Glomerular visceral epithelial cell (primary cell): ENCODE results near the gene NT5C1A.

Source experiments
- DNase-seq: peaks from one replicate; pipeline ENCODE4 v3.0.0-alpha.2; 2016; ENCODE audit errors: extremely low spot score

NT5C1A gene

DNA sequence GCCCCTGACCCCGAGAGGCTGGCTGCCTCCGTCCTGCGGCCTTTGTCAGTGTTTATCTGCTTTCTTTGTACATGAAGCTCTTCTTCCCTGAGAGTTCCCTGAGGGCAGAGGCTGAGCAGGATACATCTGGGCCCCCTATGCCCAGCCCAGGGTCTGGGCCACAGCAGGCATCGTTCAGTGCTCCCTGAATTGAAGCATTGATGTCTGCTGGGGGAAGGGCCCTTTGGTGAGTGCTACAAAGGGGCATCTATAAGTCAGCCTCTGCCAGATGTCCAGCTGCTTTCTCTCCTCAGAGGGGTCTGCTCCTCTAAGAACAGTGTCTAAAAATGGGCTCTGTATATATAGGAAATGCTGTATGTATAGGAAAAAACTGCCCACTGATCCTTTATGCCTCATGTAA, 34.5 kb downstream of the NT5C1A start:
- no peak for DNase-seq

DNA sequence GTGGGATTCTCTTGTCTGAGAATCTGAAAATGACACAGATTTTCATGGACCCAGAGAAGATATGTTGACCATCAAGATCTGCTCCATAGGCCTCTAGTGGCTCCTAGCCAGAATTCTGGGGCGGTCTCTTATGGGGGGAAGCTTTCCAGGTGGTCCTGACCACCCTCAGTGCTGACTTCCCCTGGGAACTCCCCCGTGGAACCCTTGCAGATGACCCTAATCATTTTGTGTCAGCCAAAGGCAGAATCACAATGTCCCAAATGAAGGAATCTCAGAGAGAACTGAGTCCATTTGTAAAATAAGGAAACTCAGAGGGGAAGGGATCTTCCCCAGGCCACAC, 36.1 kb downstream of the NT5C1A start:
- no peak for DNase-seq

DNA sequence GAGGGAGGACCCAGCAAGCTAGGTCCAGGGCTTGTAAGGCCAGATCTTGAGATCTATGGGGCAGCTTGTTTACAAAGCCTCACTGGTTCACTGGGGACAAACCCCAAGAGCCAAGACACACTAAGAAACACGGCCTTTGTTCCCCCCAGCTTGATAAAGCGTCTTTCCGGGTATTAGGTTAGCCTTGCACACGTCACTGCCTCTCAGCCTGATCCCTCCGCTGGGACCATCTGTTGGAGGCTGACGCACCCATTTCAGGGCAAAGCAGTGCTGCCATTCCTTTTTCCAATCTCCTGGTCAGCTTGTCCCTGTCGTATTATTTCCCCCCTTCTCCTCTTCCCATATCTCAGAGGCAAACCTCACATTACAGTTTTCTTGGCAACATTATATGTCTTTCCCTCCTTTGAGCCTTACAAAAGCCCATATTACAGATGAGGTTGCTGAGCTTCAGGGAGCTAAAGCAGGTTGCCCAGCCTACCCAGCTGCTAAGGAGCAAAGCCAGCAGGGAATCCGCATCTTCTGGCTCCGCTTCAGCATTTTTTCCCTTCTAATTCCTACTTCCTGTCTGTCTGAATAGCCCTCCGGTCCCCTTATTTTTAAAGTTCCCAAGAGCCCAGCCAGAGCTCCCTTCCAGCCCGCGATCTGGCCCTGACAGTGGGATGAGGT, 36.6 kb downstream of the NT5C1A start:
- DNase-seq = no peak

DNA sequence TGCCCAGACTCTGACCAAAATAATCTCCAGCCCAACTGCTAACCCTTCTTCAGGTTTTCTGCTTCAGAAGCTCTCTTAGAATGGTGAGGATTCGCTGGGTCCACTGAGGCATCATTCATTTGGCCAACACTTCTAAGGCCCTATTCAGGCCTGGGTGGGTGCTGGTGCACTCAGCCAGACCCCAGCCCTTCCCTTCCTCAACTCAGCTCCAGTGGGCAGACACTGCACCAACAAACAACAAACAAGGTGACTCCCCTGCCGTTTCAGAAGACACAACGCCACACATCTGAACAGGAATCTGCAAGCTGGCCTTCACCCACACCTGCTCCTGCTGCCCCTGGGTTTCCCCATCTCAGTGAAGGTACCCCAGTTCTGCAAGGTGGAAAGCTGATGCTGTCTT, 38.5 kb downstream of the NT5C1A start:
- DNase-seq = no peak

DNA sequence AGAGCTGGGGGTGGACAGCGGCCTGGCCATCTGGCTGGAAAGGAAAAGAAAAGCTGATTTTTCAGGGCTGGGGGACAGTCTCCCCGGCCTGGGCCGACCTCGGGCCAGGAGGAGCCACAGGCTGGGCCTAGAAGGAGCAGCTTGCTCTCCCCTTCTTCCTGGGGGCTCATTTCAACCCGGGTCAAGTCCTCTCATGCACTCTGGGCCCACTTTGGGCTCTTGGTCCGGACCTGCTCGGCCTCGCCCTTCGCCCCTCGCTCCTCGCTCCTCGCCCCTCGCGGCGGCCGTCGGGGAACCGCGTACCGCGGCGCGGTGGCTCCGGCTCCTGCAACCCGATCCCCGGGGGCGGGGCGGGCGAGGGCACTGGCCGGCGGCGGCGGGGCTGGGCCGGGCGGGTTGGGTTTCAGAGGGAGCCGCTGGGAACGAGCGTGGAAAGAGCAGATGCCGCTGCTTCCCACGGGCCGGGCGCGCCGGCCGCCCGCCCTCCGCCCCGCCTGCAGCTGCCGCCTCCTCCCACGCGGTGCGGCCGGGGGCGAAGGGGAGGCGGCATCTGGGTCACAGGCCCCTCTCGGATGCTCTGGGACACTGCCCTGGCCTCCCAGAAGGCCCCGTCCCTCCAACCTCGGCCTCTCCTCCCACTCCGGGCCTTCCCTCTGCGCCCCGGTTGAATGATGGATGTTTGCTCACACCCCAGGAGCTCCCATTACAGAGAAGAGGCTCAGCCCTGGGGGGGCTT, 39.1 kb downstream of the NT5C1A start:
- DNase-seq = peak; percentile 17

DNA sequence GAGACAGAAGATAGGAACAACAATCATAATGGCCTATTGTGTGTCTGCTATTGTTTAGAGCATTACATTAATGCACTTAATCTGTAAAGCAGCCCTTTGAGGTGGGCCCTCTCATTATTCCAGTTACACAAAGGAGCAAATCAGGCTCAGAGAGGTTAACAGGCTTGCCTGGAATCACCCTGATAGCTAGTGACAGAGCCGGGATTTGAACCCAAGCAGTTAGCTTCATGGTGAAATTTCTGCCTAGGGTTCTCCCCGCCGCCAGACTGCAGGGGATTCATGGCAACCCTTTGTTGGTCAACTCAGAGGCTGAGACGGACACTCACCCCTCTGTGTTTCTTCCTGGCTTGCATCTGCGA, 39.6 kb downstream of the NT5C1A start:
- no peak for DNase-seq

DNA sequence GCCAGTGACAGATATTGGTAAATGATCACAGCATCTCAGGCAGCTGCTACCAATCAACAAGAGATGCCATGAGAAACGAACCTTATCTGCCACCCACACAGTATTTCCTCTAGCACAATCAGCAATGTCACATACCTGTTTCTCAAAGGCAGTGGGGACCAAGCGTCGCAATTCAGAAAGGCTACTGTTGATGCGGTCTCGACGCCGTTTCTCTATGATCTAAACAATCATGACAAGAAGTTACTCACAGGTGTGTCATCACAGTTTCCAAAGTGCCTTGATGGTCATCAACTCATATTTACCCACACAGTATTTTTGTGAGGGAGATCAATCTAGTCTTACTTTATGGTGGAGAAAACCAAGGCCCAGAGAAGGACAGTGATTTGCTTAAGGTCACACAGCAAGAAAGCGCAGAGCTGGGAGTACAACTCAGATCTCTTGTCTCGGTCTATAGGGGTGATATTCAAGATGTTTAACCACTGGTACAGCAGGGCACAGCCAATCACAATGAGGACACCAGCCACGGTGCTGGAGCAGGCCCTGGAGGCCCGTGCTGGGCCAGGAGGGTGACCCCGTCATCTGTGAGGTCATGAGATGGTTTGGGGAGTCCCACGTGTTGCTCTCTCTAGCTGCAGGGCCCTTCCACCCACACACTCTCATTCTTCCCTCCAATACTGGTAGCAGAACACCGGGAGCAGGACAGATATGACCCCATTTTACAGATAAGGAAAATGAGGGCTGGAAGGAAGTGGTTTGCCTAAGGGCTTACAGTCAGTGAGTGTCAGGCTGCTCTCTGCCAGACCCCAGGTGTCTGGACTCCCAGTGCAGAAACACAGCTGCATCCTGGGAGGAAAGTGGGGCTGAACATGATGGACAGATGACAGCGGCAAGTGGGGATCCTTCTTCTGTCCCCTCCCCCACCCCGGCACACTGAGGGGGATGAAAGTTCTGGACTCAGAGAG, 40.3 kb downstream of the NT5C1A start:
- no peak for DNase-seq

DNA sequence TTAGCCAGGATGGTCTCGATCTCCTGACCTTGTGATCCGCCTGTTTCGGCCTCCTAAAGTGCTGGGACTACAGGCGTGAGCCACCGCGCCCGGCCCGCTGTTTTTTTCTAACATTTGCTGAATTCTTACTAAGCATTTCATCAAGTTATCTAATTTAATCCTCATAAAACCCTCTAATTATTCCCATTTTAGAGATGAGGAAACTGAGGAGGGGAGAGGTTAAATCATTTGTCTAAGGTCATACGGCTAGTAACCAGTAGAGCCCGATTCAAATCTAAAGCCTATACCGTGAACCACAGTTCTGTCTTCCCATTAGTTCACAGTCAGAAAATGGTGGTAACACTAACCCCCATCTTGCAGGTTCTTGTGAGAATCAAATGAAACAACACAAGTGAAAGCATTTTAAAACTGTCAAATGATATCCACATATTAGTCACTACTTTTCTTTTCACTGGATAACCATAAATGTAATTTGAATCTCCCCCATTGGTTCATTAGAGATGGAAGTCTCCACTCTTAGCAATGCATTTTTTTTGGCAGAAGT, 43.0 kb downstream of the NT5C1A start:
- no peak for DNase-seq

DNA sequence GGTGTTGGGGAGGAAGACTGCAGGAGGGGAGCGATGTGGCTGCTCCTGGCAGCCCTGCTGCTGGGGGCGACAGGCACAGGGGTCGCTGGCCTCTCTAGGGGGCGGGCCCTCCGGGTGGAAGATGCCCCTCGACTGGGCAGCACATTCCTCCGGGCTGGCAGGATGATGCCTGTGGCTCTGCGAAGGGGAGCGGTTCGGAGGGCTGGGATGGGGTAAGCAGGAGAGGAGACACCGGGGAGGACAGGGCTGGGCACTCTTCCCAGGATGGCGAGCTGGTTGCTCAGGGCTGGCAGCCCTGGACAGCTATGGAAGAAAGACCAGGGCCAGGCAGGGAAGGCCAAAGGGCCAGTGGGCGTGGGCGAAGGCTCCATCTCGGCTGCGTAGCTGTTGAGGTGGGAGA, 45.3 kb downstream of the NT5C1A start:
- DNase-seq = no peak

DNA sequence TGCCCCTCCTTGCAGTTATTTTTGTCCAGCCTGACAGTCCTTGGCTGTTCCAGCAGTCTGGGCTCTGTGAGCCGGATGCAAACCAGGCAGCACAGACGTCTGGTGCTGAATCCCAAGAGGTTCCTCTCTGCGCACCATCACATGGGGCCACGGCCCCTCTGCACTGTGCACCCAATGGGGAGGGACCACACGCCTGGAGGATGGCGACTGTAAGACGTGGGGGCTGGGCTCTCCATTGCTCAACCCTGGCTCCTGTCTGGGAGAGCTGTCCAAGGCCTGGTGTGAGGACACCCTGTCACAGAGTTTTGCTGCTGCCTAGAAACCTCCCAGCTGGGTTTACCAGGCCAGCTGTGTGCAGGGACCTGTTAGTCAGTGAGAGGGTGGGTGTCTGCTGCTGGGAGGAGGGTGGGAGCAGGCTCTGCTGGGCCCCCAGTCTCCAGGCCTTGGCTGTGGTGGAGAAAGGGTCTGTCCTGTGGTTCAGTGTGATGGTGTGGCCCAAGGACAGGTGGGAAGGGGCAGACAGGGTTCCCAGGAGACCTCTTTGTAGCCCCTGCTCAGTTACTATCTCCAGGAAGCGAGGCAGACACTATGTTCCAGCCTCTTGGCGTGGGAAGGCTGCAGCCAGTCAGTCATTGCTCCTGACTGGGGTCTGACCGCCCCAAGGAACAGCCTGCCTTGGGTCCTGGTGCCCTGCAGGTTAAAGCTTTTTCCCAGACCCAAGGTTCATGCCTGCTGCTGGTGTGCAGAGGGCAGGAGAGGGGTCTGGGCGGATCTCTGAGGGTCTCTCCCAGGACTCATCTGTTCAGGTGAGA, 46.2 kb downstream of the NT5C1A start:
- DNase-seq = no peak

DNA sequence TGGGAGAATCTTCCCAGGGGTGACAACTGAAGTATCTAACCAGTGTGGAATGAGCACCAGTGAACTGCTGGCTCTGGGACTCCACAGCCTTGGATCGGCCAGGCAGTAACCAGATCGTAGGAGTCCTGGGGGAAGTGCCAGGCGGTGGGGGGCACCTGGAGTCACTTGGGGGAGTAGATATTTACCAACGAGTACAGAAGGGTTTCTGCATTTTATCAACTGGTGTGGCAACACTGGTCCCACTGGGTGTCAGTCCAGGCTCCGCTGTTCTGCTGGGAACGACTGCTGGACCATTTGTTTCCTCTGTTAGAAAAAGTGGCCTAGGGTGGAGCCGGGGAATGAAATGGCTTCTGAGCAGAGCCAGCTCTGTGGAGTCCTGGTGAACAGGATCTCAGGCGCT, 46.9 kb downstream of the NT5C1A start:
- no peak for DNase-seq

DNA sequence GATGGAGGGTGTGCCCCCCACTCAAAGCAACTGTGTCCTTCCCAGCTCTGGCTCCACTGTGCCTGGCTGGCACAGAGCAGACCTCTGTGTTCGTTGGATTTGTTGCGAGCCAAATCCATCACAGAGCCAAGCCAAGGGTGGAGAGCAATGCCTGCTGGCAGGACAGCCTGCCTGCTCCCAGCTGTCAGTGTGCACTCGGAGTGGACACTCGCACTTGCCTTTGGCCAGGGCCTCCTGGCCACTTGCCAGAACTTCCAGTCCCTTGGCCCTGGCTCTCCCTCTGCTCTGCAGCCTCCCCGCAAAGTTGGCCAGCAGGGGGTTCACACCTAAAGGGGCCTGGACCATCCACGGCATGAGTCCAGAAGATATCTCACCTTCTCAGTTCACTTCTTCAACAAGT, 48.9 kb downstream of the NT5C1A start:
- DNase-seq = no peak

DNA sequence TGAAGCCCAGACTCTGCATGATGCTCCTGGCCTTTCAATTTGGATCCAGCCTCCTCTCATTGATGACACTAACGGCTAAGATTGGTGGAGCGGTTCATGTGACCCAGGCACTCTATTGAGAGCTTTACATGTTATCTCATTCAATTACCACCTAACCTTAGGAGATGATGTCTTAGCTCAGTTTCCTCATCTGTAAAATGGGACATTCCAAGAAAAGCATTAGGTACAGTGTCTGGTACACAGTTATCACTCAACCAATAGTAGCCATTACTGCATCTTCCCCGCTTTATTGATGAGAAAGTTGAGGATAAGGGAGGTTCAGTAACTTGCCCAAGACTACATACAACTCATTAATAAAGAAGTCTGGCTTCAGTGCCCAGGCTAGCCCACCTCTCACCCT, 49.5 kb downstream of the NT5C1A start:
- no peak for DNase-seq

DNA sequence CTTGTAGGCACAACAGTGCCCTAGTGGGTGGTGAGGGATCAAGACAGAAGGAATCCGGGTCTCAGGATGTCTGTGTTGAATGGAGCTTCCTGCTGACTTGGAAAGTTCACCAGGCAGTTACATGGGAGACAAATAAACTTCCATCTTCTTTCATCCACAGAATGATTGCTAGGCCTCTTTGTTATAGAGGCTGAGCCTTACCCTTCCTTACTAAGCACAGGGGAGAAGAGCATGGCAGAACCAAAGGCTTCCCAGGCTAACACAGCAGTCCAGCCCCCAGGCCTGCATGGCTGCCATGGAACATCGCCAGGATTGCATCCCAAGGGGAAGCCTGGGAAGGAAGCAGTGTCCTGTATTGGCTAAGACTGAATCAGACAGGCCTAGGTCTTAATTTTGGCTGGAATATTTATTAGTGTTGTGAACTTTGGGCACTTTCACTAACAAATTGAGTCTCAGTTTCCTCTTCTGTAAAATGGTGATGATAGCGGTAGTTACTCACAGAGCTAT, 51.2 kb downstream of the NT5C1A start:
- no peak for DNase-seq

DNA sequence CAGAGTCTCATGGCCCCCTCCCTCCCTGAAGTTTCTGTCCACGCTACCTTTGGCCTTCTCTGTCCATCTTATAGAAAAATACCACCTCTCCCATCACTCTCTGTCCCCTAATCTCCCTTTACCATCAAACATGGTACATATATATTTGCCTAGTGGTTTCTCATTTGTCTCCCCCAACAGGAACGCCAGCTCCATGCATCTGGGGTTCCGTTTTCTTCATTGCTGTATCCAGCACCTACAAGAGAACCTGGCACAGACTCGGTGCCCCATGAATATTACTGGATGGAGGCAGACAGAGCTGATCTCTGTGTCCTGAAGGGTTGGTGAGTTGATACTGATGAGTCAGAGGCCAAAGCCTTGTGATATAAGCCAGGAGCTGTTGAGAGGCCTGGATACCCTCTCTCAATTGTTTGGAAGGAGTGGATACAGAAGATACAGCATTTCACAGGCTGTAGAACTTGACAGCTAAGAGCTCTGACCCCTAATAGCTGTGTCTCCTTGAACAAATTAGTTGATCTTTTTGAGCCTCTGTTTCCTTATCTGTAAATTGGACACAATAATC, 54.3 kb downstream of the NT5C1A start:
- DNase-seq = no peak

DNA sequence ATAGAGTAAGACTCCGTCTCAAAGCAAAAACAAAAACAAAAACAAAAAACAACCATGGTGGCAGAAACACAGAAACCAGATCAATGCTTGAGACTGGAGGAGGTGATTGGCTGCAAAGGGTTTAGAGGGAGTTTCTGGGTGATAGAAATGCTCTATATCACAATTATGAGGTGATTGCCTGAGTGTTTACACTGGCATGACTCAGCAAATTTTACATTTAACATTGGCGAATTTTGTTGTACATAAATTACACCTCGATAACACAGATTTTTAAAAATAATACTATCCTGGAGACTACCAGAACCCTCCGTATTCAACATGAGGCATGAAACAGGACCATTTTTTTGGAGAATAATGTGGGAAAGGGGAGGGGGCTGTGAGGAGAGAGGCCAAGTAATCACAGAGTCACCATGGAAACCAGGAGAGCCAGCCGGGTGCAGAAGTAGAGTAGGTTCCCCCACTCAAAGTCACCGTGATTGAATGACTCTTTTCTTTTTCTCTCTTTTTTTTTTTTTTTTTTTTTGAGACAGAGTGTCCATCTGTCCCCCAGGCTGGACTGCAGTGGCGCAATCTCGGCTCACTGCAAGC, 56.7 kb downstream of the NT5C1A start:
- no peak for DNase-seq

DNA sequence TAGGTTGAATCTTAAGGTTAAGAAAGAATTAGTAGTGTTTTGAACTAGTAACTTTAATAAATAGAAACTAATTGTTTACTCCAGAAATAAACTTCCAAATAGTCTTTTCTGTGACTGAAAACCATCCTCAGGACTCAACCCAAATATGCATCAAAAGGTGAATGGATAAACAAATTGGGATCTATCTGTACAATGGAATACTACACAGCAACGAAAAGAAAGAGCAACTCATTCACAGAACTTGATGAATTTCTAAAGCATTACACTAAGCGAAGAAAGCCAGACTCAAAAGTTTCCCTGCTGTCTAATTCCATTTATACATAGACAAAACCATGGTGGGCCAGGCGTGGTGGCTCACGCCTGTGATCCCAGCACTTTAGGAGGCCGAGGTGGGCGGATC, 57.4 kb downstream of the NT5C1A start:
- no peak for DNase-seq

DNA sequence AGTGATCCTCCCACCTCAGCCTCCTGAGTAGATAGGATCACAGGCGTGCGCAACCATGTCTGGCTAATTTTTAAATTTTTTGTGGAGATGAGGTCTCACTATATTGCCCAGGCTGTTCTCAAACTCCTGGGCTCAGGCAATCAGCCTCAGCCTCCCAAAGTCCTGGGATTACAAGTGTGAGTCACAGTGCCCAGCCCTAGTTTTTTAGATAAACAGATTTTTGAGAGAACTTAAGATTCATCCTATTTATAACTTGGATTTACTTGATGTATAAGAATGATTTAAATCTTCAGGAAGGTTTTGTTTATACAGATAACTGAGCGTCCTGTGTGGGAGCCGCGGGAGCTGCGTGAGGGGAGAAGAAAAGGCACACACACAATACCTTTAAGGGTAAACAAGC, 58.7 kb downstream of the NT5C1A start:
- DNase-seq = no peak

DNA sequence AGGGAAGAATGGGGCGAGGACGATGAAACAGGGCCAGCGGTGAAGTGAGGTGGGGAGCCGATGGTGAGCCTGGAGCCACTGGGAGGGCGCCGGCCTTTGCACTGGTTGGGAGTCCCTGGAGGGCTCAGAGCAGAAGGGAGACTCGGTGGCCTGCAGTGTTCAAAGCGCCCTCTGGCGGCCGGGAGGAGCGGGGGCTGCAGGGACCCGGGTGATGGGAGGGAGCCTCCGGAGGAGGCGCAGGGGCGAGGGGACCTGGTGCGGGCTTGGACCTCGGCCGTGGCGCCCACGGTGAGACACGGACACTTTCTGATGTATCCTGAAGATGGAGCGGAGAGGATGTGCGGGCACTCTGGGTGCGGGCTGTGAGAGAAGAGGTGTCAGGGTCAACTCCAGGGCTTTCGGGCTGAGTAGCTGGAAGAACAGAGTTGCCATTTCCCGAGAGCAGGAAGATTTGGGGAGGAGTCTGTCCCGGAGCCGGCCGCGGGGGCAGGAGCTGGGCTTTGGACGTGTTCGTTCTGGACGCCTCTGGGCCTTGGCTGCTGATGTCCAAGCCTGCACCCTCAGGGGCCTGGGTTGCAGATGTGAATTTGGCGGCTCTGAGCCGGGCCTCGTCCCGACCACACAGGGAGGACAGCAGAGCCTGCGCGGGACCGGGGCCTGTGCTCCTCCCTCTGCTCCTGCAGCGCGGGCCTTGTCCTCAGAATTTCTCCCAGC, 62.1 kb downstream of the NT5C1A start:
- peak; percentile 54 for DNase-seq
